ENCODE measurements around the gene PSTPIP1. TPM values are rescaled to one million over a fixed set of nuclear protein-coding genes. Genes with fewer than 3 reads are reported as not detected.

Gene PSTPIP1
- total and polyA plus RNA-seq, 10 of the 15 experiments (the other 5 are each of a cell fraction or from before 2014, with no cell fraction given) = 0.50 to 29.3 (median 14.5) TPM

GRCh38 chr15:76993114-76993725 is 1.7 kb upstream of the PSTPIP1 start:
- Histone ChIP-seq H3K9ac (ENCODE audit: control insufficient read depth, insufficient read depth, low read length) (no peak overlapping the region), H3K9me3 (replicated peaks; ENCODE audit: control insufficient read depth, insufficient read depth, low read length) (no peaks in the 10 kb centered on the region), H3K4me3 (no peak overlapping the region), H3K4me1 (ENCODE audit: control insufficient read depth, insufficient read depth, low read length) (peaks cover 44% of the 10 kb centered on the region), H3K27me3 (replicated peaks in 1 of 2; ENCODE audit: control insufficient read depth in 2 of 2, insufficient read depth in 2 of 2, low read length in 1 of 2) (no peaks in the 10 kb centered on the region), H3K79me2 (ENCODE audit: control insufficient read depth, insufficient read depth, low read length) (peaks cover 6% of the 10 kb centered on the region), H3K27ac (ENCODE audit: control insufficient read depth, insufficient read depth) (no peak overlapping the region), H3K4me2 (ENCODE audit: control insufficient read depth, insufficient read depth) (no peak overlapping the region), H2AFZ (ENCODE audit: control insufficient read depth, low read depth, low read length) (no peak overlapping the region), H3K36me3 (ENCODE audit: control insufficient read depth in 2 of 2, insufficient read depth in 2 of 2, low read length in 1 of 2) (no peaks in the 10 kb centered on the region), H4K20me1 (ENCODE audit: control insufficient read depth, insufficient read depth) (no peaks in the 10 kb centered on the region)
- CTCF ChIA-PET = interaction anchor here (0.9 to 3.2 kb wide), 4 partner anchors 18 to 36 kb away, joined by 3 to 22 read pairs (median 6); no protein-coding TSS in a partner anchor
- FAIRE-seq = no peak
- ATAC-seq = no peak
- no peak for TF ChIP-seq SMC3 (IDR thresholded peaks at IDR 0.05; ENCODE audit: borderline replicate concordance, low read length)
- TF ChIP-seq PAX8 (IDR thresholded peaks at IDR 0.05) = no peak
- TF ChIP-seq, protein P1, sequence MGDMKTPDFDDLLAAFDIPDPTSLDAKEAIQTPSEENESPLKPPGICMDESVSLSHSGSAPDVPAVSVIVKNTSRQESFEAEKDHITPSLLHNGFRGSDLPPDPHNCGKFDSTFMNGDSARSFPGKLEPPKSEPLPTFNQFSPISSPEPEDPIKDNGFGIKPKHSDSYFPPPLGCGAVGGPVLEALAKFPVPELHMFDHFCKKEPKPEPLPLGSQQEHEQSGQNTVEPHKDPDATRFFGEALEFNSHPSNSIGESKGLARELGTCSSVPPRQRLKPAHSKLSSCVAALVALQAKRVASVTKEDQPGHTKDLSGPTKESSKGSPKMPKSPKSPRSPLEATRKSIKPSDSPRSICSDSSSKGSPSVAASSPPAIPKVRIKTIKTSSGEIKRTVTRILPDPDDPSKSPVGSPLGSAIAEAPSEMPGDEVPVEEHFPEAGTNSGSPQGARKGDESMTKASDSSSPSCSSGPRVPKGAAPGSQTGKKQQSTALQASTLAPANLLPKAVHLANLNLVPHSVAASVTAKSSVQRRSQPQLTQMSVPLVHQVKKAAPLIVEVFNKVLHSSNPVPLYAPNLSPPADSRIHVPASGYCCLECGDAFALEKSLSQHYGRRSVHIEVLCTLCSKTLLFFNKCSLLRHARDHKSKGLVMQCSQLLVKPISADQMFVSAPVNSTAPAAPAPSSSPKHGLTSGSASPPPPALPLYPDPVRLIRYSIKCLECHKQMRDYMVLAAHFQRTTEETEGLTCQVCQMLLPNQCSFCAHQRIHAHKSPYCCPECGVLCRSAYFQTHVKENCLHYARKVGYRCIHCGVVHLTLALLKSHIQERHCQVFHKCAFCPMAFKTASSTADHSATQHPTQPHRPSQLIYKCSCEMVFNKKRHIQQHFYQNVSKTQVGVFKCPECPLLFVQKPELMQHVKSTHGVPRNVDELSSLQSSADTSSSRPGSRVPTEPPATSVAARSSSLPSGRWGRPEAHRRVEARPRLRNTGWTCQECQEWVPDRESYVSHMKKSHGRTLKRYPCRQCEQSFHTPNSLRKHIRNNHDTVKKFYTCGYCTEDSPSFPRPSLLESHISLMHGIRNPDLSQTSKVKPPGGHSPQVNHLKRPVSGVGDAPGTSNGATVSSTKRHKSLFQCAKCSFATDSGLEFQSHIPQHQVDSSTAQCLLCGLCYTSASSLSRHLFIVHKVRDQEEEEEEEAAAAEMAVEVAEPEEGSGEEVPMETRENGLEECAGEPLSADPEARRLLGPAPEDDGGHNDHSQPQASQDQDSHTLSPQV (IDR thresholded peaks at IDR 0.05) = no peak
- TF ChIP-seq BMI1 (IDR thresholded peaks at IDR 0.05; ENCODE audit: borderline replicate concordance) = no peak
- no peak for TF ChIP-seq POLR2AphosphoS2 (IDR thresholded peaks at IDR 0.05; ENCODE audit: low read depth, low read length)
- TF ChIP-seq, protein P2, sequence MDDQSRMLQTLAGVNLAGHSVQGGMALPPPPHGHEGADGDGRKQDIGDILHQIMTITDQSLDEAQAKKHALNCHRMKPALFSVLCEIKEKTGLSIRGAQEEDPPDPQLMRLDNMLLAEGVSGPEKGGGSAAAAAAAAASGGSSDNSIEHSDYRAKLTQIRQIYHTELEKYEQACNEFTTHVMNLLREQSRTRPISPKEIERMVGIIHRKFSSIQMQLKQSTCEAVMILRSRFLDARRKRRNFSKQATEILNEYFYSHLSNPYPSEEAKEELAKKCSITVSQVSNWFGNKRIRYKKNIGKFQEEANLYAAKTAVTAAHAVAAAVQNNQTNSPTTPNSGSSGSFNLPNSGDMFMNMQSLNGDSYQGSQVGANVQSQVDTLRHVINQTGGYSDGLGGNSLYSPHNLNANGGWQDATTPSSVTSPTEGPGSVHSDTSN (IDR thresholded peaks at IDR 0.05; ENCODE audit: insufficient replicate concordance, low read depth, low read length) = no peak
- in situ Hi-C loops (cut with MboI) = no loop called here
- 84% methylated on average over 6 of the region's 6 CpGs for WGBS (ENCODE audit: insufficient coverage, insufficient replicate concordance, low lambda C conversion rate, missing lambda C conversion rate)
- POLR2A ChIA-PET = interaction anchor here (1.1 to 4.4 kb wide), 4 partner anchors 10 to 18 kb away, joined by 5 to 19 read pairs (median 6); no protein-coding TSS in a partner anchor
- SMC1A ChIA-PET (ENCODE audit: uncharacterized antibody, unreplicated experiment) = interaction anchor here (1.0 to 7.8 kb wide), 3 partner anchors 12 to 38 kb away, joined by 3 to 99 read pairs (median 3); no protein-coding TSS in a partner anchor
- BruUV-seq (replicated peaks) = no TSS peak
- no peak for DNase-seq (ENCODE audit: low read depth, low spot score)
- intact Hi-C loops (cut with micrococcal nuclease; ENCODE audit: unreplicated experiment) = no loop called here
- RAD21 ChIA-PET (ENCODE audit: unreplicated experiment) = interaction anchor here (0.6 to 2.3 kb wide), 10 partner anchors 10 to 945 kb away, joined by 3 to 12 read pairs (median 4); no protein-coding TSS in a partner anchor
